ENCODE data around the gene IQGAP2.

The IQGAP2 gene

GRCh38 chr5:76413746-76414145 lies 10.7 kb downstream of the IQGAP2 start:
- Histone ChIP-seq H3K4me3 (ENCODE audit: low read depth in 1 of 5, low read length in 5 of 5) (no peak overlapping the region), H3K4me1 (ENCODE audit: control insufficient read depth in 5 of 5, insufficient read depth in 5 of 5, low read length in 5 of 5) (no peaks in the 10 kb centered on the region), H3K36me3 (ENCODE audit: control insufficient read depth in 5 of 5, insufficient read depth in 5 of 5, low read length in 5 of 5) (no peaks in the 10 kb centered on the region), H3K9ac (ENCODE audit: low read length in 5 of 5) (no peak overlapping the region), H3K27me3 (ENCODE audit: control insufficient read depth in 5 of 5, insufficient read depth in 4 of 5, low read length in 5 of 5) (no peaks in the 10 kb centered on the region), H3K9me3 (ENCODE audit: control insufficient read depth in 5 of 5, low read length in 5 of 5) (no peaks in the 10 kb centered on the region), H3K27ac (ENCODE audit: low read depth, low read length) (no peak overlapping the region)

GRCh38 chr5:76414788-76415187 lies 11.7 kb downstream of the IQGAP2 start:
- no peaks in the 10 kb centered on the region for H3K4me1 ChIP-seq (ENCODE audit: control insufficient read depth in 5 of 5, insufficient read depth in 5 of 5, low read length in 5 of 5)
- H3K9ac ChIP-seq (ENCODE audit: low read length in 5 of 5), result no peak overlapping the region

GRCh38 chr5:76415855-76416254 lies 12.8 kb downstream of the IQGAP2 start:
- Histone ChIP-seq H3K27ac (ENCODE audit: low read depth, low read length) (no peak overlapping the region), H3K36me3 (ENCODE audit: control insufficient read depth in 5 of 5, insufficient read depth in 5 of 5, low read length in 5 of 5) (no peaks in the 10 kb centered on the region), H3K9me3 (ENCODE audit: control insufficient read depth in 5 of 5, low read length in 5 of 5) (no peaks in the 10 kb centered on the region), H3K9ac (ENCODE audit: low read length in 5 of 5) (no peak overlapping the region), H3K27me3 (ENCODE audit: control insufficient read depth in 5 of 5, insufficient read depth in 4 of 5, low read length in 5 of 5) (no peaks in the 10 kb centered on the region), H3K4me3 (ENCODE audit: low read depth in 1 of 5, low read length in 5 of 5) (no peak overlapping the region), H3K4me1 (ENCODE audit: control insufficient read depth in 5 of 5, insufficient read depth in 5 of 5, low read length in 5 of 5) (no peaks in the 10 kb centered on the region)

More at GRCh38 chr5:76414788-76415187, 11.7 kb downstream of the IQGAP2 start:
- H3K27me3 ChIP-seq (ENCODE audit: control insufficient read depth in 5 of 5, insufficient read depth in 4 of 5, low read length in 5 of 5), result no peaks in the 10 kb centered on the region
- no peak overlapping the region for H3K27ac ChIP-seq (ENCODE audit: low read depth, low read length)
- no peaks in the 10 kb centered on the region for H3K9me3 ChIP-seq (ENCODE audit: control insufficient read depth in 5 of 5, low read length in 5 of 5)
- no peak overlapping the region for H3K4me3 ChIP-seq (ENCODE audit: low read depth in 1 of 5, low read length in 5 of 5)
- no peaks in the 10 kb centered on the region for H3K36me3 ChIP-seq (ENCODE audit: control insufficient read depth in 5 of 5, insufficient read depth in 5 of 5, low read length in 5 of 5)

GRCh38 chr5:76419597-76420298 lies 16.7 kb downstream of the IQGAP2 start:
- H3K9ac ChIP-seq (ENCODE audit: low read length in 5 of 5), result no peak overlapping the region
- H3K4me3 ChIP-seq (ENCODE audit: low read depth in 1 of 5, low read length in 5 of 5), result no peak overlapping the region
- H3K9me3 ChIP-seq (ENCODE audit: control insufficient read depth in 5 of 5, low read length in 5 of 5), result no peaks in the 10 kb centered on the region
- no peak overlapping the region for H3K27ac ChIP-seq (ENCODE audit: low read depth, low read length)
- no peaks in the 10 kb centered on the region for H3K36me3 ChIP-seq (ENCODE audit: control insufficient read depth in 5 of 5, insufficient read depth in 5 of 5, low read length in 5 of 5)
- H3K4me1 ChIP-seq (ENCODE audit: control insufficient read depth in 5 of 5, insufficient read depth in 5 of 5, low read length in 5 of 5), result peaks cover 0 to 1% (median 0%) of the 10 kb centered on the region in 5 donors
- no peaks in the 10 kb centered on the region for H3K27me3 ChIP-seq (ENCODE audit: control insufficient read depth in 5 of 5, insufficient read depth in 4 of 5, low read length in 5 of 5)

- Histone ChIP-seq H3K4me3 (ENCODE audit: low read depth in 1 of 5, low read length in 5 of 5) (no peak overlapping the region), H3K9ac (ENCODE audit: low read length in 5 of 5) (no peak overlapping the region), H3K27ac (ENCODE audit: low read depth, low read length) (no peak overlapping the region), H3K27me3 (ENCODE audit: control insufficient read depth in 5 of 5, insufficient read depth in 4 of 5, low read length in 5 of 5) (no peaks in the 10 kb centered on the region), H3K36me3 (ENCODE audit: control insufficient read depth in 5 of 5, insufficient read depth in 5 of 5, low read length in 5 of 5) (no peaks in the 10 kb centered on the region), H3K9me3 (ENCODE audit: control insufficient read depth in 5 of 5, low read length in 5 of 5) (no peaks in the 10 kb centered on the region), H3K4me1 (ENCODE audit: control insufficient read depth in 5 of 5, insufficient read depth in 5 of 5, low read length in 5 of 5) (peaks cover 0 to 19% (median 3%) of the 10 kb centered on the region in 5 donors)
Observed at GRCh38 chr5:76422227-76422626, 19.1 kb downstream of the IQGAP2 start.

- Histone ChIP-seq H3K9ac (ENCODE audit: low read length in 5 of 5) (no peak overlapping the region), H3K27ac (ENCODE audit: low read depth, low read length) (no peak overlapping the region), H3K4me1 (ENCODE audit: control insufficient read depth in 5 of 5, insufficient read depth in 5 of 5, low read length in 5 of 5) (peaks cover 0 to 19% (median 3%) of the 10 kb centered on the region in 5 donors), H3K4me3 (ENCODE audit: low read depth in 1 of 5, low read length in 5 of 5) (no peak overlapping the region), H3K27me3 (ENCODE audit: control insufficient read depth in 5 of 5, insufficient read depth in 4 of 5, low read length in 5 of 5) (no peaks in the 10 kb centered on the region), H3K36me3 (ENCODE audit: control insufficient read depth in 5 of 5, insufficient read depth in 5 of 5, low read length in 5 of 5) (no peaks in the 10 kb centered on the region), H3K9me3 (ENCODE audit: control insufficient read depth in 5 of 5, low read length in 5 of 5) (no peaks in the 10 kb centered on the region)
Observed at GRCh38 chr5:76422742-76423141, 19.7 kb downstream of the IQGAP2 start.

- no peaks in the 10 kb centered on the region for H3K36me3 ChIP-seq (ENCODE audit: control insufficient read depth in 5 of 5, insufficient read depth in 5 of 5, low read length in 5 of 5)
- no peak overlapping the region for H3K27ac ChIP-seq (ENCODE audit: low read depth, low read length)
- peaks cover 0 to 19% (median 3%) of the 10 kb centered on the region in 5 donors for H3K4me1 ChIP-seq (ENCODE audit: control insufficient read depth in 5 of 5, insufficient read depth in 5 of 5, low read length in 5 of 5)
Observed at GRCh38 chr5:76425146-76425545, 22.1 kb downstream of the IQGAP2 start.

GRCh38 chr5:76425928-76426804 lies 23.1 kb downstream of the IQGAP2 start:
- peaks cover 0 to 19% (median 3%) of the 10 kb centered on the region in 5 donors for H3K4me1 ChIP-seq (ENCODE audit: control insufficient read depth in 5 of 5, insufficient read depth in 5 of 5, low read length in 5 of 5)
- H3K9ac ChIP-seq (ENCODE audit: low read length in 5 of 5), result no peak overlapping the region
- no peak overlapping the region for H3K27ac ChIP-seq (ENCODE audit: low read depth, low read length)
- H3K9me3 ChIP-seq (ENCODE audit: control insufficient read depth in 5 of 5, low read length in 5 of 5), result no peaks in the 10 kb centered on the region
- H3K4me3 ChIP-seq (ENCODE audit: low read depth in 1 of 5, low read length in 5 of 5), result no peak overlapping the region
- no peaks in the 10 kb centered on the region for H3K36me3 ChIP-seq (ENCODE audit: control insufficient read depth in 5 of 5, insufficient read depth in 5 of 5, low read length in 5 of 5)
- peaks cover 0 to 2% (median 0%) of the 10 kb centered on the region in 5 donors for H3K27me3 ChIP-seq (ENCODE audit: control insufficient read depth in 5 of 5, insufficient read depth in 4 of 5, low read length in 5 of 5)

More at GRCh38 chr5:76425146-76425545, 22.1 kb downstream of the IQGAP2 start:
- H3K9ac ChIP-seq (ENCODE audit: low read length in 5 of 5), result no peak overlapping the region
- H3K27me3 ChIP-seq (ENCODE audit: control insufficient read depth in 5 of 5, insufficient read depth in 4 of 5, low read length in 5 of 5), result peaks cover 0 to 2% (median 0%) of the 10 kb centered on the region in 5 donors
- H3K9me3 ChIP-seq (ENCODE audit: control insufficient read depth in 5 of 5, low read length in 5 of 5), result no peaks in the 10 kb centered on the region
- no peak overlapping the region for H3K4me3 ChIP-seq (ENCODE audit: low read depth in 1 of 5, low read length in 5 of 5)

- Histone ChIP-seq H3K9ac (ENCODE audit: low read length in 5 of 5) (no peak overlapping the region), H3K27ac (ENCODE audit: low read depth, low read length) (no peak overlapping the region), H3K36me3 (ENCODE audit: control insufficient read depth in 5 of 5, insufficient read depth in 5 of 5, low read length in 5 of 5) (no peaks in the 10 kb centered on the region), H3K9me3 (ENCODE audit: control insufficient read depth in 5 of 5, low read length in 5 of 5) (no peaks in the 10 kb centered on the region), H3K27me3 (ENCODE audit: control insufficient read depth in 5 of 5, insufficient read depth in 4 of 5, low read length in 5 of 5) (peaks cover 0 to 2% (median 0%) of the 10 kb centered on the region in 5 donors), H3K4me3 (ENCODE audit: low read depth in 1 of 5, low read length in 5 of 5) (no peak overlapping the region), H3K4me1 (ENCODE audit: control insufficient read depth in 5 of 5, insufficient read depth in 5 of 5, low read length in 5 of 5) (peaks cover 0 to 19% (median 3%) of the 10 kb centered on the region in 5 donors)
Observed at GRCh38 chr5:76427206-76428140, 24.4 kb downstream of the IQGAP2 start.
